ENCODE results near the gene ZNF513.

Gene ZNF513

DNA sequence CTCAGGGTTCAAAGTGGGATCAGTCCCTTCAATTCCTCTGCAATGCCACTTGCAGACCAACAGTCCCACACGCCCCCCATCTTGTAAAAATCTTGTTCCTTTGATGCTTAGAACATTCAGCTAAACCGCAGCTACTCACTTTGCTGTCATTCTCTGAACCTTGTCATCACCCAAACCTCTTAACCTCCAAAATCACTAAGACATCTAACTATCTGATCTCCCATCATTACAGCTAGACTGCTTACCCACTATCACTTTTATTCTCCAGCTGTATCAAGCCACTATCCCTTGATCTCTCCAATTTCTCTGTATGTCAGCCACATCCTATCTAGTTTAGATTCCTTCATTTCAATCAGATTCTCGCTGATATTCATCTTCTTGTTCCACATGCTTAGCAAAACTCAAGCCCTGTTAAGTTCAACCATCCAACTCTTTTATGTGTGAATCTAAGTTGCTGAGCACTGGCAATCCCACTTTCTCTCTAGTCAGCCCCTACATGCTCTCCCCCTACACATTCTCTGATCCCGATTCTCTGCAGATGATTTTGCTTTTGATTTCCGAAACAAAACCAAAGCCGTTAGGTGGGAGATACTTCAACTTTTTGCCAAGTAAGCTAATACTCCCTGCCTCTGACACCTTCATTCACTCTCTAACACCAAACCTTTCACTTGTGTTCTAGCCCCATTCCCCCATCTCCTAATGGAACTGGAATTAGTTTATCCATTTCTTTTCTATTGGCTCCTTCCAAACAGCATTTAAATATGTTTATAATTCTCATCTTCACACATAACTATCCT lies 28.5 kb downstream of the ZNF513 start:
- 0 out of 2 replicates have a peak, but pooled peaks cover 3% of the 10 kb centered on the region for H4K20me1 ChIP-seq (ENCODE audit: control insufficient read depth, insufficient read depth, low read depth, low read length)
- H3K27me3 ChIP-seq (ENCODE audit: control insufficient read depth, low read length) = no peaks in the 10 kb centered on the region
- peaks cover 17% of the 10 kb centered on the region for H3K36me3 ChIP-seq (ENCODE audit: control insufficient read depth, low read length)
- H3K9me3 ChIP-seq (ENCODE audit: control insufficient read depth, insufficient read depth, low read length) = no peaks in the 10 kb centered on the region
- H3K4me3 ChIP-seq (ENCODE audit: low read length) = no peak overlapping the region
- H3K4me2 ChIP-seq (ENCODE audit: low read length) = no peak overlapping the region
- no peak for TF ChIP-seq EZH2phosphoT487 (IDR thresholded peaks at IDR 0.05; ENCODE audit: borderline replicate concordance, low read length)
- TF ChIP-seq, protein P1, sequence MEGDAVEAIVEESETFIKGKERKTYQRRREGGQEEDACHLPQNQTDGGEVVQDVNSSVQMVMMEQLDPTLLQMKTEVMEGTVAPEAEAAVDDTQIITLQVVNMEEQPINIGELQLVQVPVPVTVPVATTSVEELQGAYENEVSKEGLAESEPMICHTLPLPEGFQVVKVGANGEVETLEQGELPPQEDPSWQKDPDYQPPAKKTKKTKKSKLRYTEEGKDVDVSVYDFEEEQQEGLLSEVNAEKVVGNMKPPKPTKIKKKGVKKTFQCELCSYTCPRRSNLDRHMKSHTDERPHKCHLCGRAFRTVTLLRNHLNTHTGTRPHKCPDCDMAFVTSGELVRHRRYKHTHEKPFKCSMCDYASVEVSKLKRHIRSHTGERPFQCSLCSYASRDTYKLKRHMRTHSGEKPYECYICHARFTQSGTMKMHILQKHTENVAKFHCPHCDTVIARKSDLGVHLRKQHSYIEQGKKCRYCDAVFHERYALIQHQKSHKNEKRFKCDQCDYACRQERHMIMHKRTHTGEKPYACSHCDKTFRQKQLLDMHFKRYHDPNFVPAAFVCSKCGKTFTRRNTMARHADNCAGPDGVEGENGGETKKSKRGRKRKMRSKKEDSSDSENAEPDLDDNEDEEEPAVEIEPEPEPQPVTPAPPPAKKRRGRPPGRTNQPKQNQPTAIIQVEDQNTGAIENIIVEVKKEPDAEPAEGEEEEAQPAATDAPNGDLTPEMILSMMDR (IDR thresholded peaks at IDR 0.05; ENCODE audit: low read depth, low read length, poor library complexity, severe bottlenecking) = no peak
- peaks cover 95% of the 10 kb centered on the region for H3K79me2 ChIP-seq (ENCODE audit: control insufficient read depth, low read length)
- no peaks in the 10 kb centered on the region for H3K9me2 ChIP-seq (replicated peaks; ENCODE audit: control insufficient read depth, low read length)
- H3K27ac ChIP-seq (ENCODE audit: low read depth, low read length) = no peak overlapping the region
- peaks cover 39% of the 10 kb centered on the region for H3K4me1 ChIP-seq (ENCODE audit: control insufficient read depth, low read length)
- peaks cover 2% of the 10 kb centered on the region; the same call in 1 of the 2 replicates for H3F3A ChIP-seq (ENCODE audit: control insufficient read depth, insufficient read depth)

DNA sequence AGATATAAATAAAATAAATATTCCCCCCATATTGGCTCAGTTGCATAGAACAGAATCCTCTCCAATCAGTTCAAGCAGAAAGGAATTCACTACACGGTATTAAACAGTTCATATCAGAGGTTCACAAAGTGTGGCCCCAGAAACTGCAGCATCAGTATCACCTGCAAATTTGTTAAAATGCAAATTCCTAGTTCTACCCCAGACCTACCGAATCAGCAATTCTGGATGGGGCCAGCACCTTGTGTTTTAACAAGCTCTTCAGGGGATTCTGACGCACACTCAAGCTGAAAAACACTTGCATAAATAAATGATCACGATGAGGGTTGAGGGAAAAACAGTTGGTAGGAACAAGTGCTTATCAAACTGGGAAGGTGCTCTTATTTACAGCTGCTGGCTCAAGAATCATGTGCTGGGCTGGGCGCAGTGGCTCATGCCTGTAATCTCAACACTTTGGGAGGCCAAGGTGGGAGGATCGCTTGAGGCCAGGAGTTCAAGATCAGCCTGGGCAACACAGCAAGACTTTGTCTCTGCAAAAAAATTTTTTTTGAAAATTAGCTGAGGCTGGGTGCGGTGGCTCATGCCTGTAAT lies 30.3 kb downstream of the ZNF513 start:
- H3K4me1 ChIP-seq (ENCODE audit: control insufficient read depth, low read length) = peaks cover 34% of the 10 kb centered on the region
- no peaks in the 10 kb centered on the region for H3K27me3 ChIP-seq (ENCODE audit: control insufficient read depth, low read length)
- H3K4me3 ChIP-seq (ENCODE audit: low read length) = no peak overlapping the region
- no peaks in the 10 kb centered on the region for H3K9me2 ChIP-seq (replicated peaks; ENCODE audit: control insufficient read depth, low read length)
- H3K9me3 ChIP-seq (ENCODE audit: control insufficient read depth, insufficient read depth, low read length) = no peaks in the 10 kb centered on the region
- H3K4me2 ChIP-seq (ENCODE audit: low read length) = peak overlapping the region; percentile 41
- 0 out of 2 replicates have a peak, but pooled peaks cover 3% of the 10 kb centered on the region for H4K20me1 ChIP-seq (ENCODE audit: control insufficient read depth, insufficient read depth, low read depth, low read length)
- TF ChIP-seq, protein P1 (IDR thresholded peaks at IDR 0.05; ENCODE audit: low read depth, low read length, poor library complexity, severe bottlenecking) = no peak
- H3F3A ChIP-seq (ENCODE audit: control insufficient read depth, insufficient read depth) = peaks cover 2% of the 10 kb centered on the region; the same call in 1 of the 2 replicates
- no peak overlapping the region for H3K27ac ChIP-seq (ENCODE audit: low read depth, low read length)
- H3K79me2 ChIP-seq (ENCODE audit: control insufficient read depth, low read length) = peaks cover 95% of the 10 kb centered on the region
- peaks cover 20% of the 10 kb centered on the region for H3K36me3 ChIP-seq (ENCODE audit: control insufficient read depth, low read length)

DNA sequence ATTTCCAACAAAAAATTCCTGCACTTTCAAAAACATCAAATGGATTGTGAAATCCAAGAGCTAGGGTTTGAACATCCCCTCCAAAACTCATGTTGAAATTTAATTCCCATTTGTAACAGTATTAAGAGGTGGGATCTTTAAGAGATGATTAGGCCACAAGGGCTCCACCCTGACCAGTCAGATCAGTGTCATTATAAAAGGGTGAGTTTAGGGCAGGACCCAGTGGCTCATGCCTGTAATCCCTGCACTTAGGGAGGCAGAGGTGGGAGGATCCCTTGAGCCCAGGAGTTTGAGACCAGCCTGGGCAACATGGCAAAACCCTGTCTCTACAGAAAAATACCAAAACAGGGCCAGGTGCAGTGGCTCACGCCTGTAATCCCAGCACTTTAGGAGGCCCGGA lies 32.9 kb downstream of the ZNF513 start:
- Histone ChIP-seq H3K36me3 (ENCODE audit: control insufficient read depth, low read length) (peaks cover 21% of the 10 kb centered on the region), H3K79me2 (ENCODE audit: control insufficient read depth, low read length) (peaks cover 86% of the 10 kb centered on the region), H3K4me1 (ENCODE audit: control insufficient read depth, low read length) (peaks cover 17% of the 10 kb centered on the region)

More for the DNA sequence above, 32.9 kb downstream of the ZNF513 start:
- TF ChIP-seq, protein P1 (IDR thresholded peaks at IDR 0.05; ENCODE audit: low read depth, low read length, poor library complexity, severe bottlenecking) = no peak
- TF ChIP-seq EZH2phosphoT487 (IDR thresholded peaks at IDR 0.05; ENCODE audit: borderline replicate concordance, low read length) = no peak
- 0 out of 2 replicates have a peak, but pooled peaks cover 3% of the 10 kb centered on the region for H4K20me1 ChIP-seq (ENCODE audit: control insufficient read depth, insufficient read depth, low read depth, low read length)
- no peak overlapping the region for H3K27ac ChIP-seq (ENCODE audit: low read depth, low read length)
- H3K9me3 ChIP-seq (ENCODE audit: control insufficient read depth, insufficient read depth, low read length) = no peaks in the 10 kb centered on the region
- no peak overlapping the region for H3K4me3 ChIP-seq (ENCODE audit: low read length)
- H3F3A ChIP-seq (ENCODE audit: control insufficient read depth, insufficient read depth) = peaks cover 2% of the 10 kb centered on the region; the same call in 1 of the 2 replicates
- H3K27me3 ChIP-seq (ENCODE audit: control insufficient read depth, low read length) = no peaks in the 10 kb centered on the region
- no peak overlapping the region for H3K4me2 ChIP-seq (ENCODE audit: low read length)
- H3K9me2 ChIP-seq (replicated peaks; ENCODE audit: control insufficient read depth, low read length) = no peaks in the 10 kb centered on the region
